Measurements from ENCODE around the gene FOXF1. TPM values are rescaled to one million over a fixed set of nuclear protein-coding genes. Genes with fewer than 3 reads are reported as not detected.

The FOXF1 gene
- total RNA-seq, 6 donors from 2014 or later: 6.3 to 73.6 (median 24.5) TPM

DNA sequence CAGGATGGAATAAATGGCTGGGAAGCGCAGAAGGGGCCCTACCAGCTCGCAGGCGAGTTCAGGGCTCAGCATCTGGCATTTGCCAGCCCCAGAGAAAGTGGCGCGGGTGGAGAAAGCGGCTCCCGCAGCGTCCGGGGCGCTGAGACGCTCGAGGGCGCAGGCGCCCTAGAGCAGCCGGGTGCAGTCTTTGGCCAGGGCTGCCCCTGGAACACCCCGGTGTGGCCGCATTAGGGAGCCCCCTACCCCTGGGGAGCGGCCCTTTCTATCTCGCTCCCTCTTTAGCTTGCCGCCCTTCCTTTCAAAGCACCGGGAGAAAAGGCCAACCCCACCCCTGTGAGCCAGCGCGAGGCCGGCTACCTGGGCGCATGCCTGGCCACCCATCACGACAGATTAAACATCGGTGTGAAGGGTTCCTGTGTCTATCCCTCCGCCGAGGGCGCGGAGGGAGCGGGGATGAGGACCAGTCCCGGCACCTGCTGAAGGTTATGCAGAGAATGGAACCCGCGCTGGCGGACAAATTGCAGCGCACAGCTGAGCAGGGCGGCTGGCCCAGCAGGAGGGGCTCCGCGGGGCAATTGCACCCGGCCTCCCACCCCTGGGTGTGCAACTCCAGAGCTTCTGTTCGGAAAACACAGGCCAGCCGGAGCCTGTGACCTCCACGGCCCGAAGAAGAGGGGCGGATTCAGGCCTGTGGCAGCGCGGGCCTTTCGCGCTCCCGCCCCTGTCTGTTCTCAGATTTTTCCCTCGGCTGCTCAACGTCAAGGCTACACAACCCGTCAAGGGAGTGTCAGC lies 15.6 kb upstream of the FOXF1 start:
- peaks cover 0 to 43% (median 17%) of the 10 kb centered on the region in 4 donors for H3K27me3 ChIP-seq
- peak overlapping the region in 3 of 4 donors; percentile 0 to 66 (median 43) for H3K4me3 ChIP-seq
- H3K9me3 ChIP-seq: peaks cover 0 to 2% (median 0%) of the 10 kb centered on the region in 4 donors
- H3K36me3 ChIP-seq: peaks cover 0 to 8% (median 0%) of the 10 kb centered on the region in 4 donors
- 17 to 29% methylated on average over 39 to 50 of the region's 54 CpGs for WGBS, 2 donors
- TF ChIP-seq POLR2A (IDR thresholded peaks at IDR 0.05) (no peak), POLR2AphosphoS5 (IDR thresholded peaks at IDR 0.05) (no peak), EP300 (IDR thresholded peaks at IDR 0.05) (no peak)
- TF ChIP-seq, protein P1, sequence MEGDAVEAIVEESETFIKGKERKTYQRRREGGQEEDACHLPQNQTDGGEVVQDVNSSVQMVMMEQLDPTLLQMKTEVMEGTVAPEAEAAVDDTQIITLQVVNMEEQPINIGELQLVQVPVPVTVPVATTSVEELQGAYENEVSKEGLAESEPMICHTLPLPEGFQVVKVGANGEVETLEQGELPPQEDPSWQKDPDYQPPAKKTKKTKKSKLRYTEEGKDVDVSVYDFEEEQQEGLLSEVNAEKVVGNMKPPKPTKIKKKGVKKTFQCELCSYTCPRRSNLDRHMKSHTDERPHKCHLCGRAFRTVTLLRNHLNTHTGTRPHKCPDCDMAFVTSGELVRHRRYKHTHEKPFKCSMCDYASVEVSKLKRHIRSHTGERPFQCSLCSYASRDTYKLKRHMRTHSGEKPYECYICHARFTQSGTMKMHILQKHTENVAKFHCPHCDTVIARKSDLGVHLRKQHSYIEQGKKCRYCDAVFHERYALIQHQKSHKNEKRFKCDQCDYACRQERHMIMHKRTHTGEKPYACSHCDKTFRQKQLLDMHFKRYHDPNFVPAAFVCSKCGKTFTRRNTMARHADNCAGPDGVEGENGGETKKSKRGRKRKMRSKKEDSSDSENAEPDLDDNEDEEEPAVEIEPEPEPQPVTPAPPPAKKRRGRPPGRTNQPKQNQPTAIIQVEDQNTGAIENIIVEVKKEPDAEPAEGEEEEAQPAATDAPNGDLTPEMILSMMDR (IDR thresholded peaks at IDR 0.05): no peak
- DNase-seq (peak in 1 of 2 donors; percentile 66), ATAC-seq (ENCODE audit: low FRiP score in 2 of 2) (no peak)
- peak overlapping the region; percentile 77 to 97 (median 87) for H3K27ac ChIP-seq
- H3K4me1 ChIP-seq: peaks cover 0 to 39% (median 17%) of the 10 kb centered on the region in 4 donors

DNA sequence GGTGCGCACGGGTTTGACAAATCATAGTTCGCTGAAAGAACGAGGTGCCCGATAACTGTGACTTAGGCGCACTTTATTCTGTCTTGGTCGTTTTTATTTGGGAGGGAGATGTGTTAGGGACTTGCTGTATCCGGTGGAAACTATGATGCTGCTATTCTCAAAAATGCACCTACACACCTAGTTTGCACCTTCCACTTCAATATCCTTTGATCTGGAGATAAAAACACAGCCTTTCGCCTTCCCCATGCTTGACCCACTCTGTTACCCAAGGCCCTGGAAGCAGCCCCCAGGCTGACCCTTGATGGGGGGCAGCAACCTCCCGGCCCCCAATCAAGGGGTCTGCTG lies 15.0 kb upstream of the FOXF1 start:
- peaks cover 0 to 2% (median 0%) of the 10 kb centered on the region in 4 donors for H3K36me3 ChIP-seq
- H3K27me3 ChIP-seq: peaks cover 0 to 48% (median 19%) of the 10 kb centered on the region in 4 donors
- ATAC-seq (ENCODE audit: low FRiP score in 2 of 2) (no peak), DNase-seq (no peak)
- 21 to 51% methylated on average over 10 of the region's 10 CpGs for WGBS, 2 donors
- H3K9me3 ChIP-seq: no peaks in the 10 kb centered on the region
- no peak for TF ChIP-seq POLR2AphosphoS5 (IDR thresholded peaks at IDR 0.05)
- TF ChIP-seq, protein P1 (IDR thresholded peaks at IDR 0.05): no peak
- no peak for TF ChIP-seq EP300 (IDR thresholded peaks at IDR 0.05)
- no peak for TF ChIP-seq POLR2A (IDR thresholded peaks at IDR 0.05)
- H3K4me3 ChIP-seq: peak overlapping the region in 2 of 4 donors; percentile 43 to 66
- peak overlapping the region; percentile 77 to 97 (median 87) for H3K27ac ChIP-seq
- H3K4me1 ChIP-seq: peaks cover 0 to 39% (median 17%) of the 10 kb centered on the region in 4 donors

DNA sequence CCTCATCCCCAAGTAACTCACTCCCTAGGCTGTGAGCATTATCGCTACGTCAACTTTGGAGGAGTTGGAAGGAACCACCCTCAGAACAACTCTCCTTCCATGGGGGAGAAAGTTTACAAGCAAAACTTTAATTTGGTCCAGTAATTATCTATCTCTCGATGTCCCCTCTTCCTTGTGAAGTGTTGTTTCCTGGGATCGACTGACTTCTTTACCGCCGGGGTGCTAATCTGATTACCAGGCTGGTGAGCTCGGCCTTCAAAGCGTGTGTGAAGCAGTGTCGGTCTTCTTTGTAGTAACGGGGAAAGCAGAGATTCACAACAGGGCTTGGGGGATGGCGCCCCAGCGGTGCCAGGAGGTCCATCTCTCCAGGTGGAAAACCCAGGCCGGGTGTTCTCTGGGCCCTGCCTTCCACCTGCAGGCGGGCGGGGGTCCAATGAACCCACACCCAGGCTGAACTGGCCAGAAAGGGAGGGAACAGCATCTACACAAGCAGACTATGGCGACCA lies 14.5 kb upstream of the FOXF1 start:
- ATAC-seq (ENCODE audit: low FRiP score in 2 of 2): no peak
- no peak for DNase-seq
- peak overlapping the region; percentile 1 to 66 (median 32) for H3K4me3 ChIP-seq

DNA sequence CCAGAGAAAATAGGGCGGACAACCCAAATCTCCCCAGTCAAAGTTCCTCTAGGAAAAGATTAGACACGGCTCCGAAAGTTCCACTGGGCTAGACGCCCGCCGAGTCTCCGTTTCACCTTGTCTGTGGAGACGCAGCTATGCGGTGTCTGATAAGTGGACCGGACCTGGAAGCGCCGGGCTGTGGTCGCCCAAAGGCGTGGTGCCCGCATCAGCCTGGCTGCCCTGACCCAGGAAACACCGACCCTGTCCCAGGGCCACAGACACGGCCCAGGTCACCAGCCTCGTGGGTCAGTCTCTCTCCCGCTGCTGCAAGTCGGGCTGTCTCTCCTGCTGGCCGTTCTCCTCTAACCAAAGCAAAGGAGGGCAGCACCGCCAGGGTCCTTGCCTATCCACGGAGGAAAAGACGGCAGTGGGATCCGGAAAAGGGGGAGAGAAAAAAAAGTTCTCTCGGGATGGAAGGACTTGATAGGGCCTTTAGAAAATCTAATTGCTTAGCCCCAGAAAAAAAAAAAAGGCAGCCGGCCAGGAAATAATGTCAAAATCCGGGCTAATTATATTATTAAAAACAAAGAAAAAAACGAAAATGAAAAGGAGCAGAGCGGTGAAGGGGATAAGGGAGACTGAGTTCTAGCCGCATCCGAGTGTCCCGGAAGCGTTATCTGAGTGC lies 13.9 kb upstream of the FOXF1 start:
- H3K27me3 ChIP-seq: peaks cover 0 to 51% (median 24%) of the 10 kb centered on the region in 4 donors
- H3K4me3 ChIP-seq: peak overlapping the region; percentile 22 to 66 (median 34)
- no peaks in the 10 kb centered on the region for H3K9me3 ChIP-seq
- DNase-seq: peak in 1 of 2 donors; percentile 71
- H3K36me3 ChIP-seq: no peaks in the 10 kb centered on the region
- H3K4me1 ChIP-seq: peaks cover 0 to 39% (median 15%) of the 10 kb centered on the region in 4 donors
- no peak for TF ChIP-seq POLR2AphosphoS5 (IDR thresholded peaks at IDR 0.05)
- no peak for TF ChIP-seq POLR2A (IDR thresholded peaks at IDR 0.05)
- no peak for TF ChIP-seq EP300 (IDR thresholded peaks at IDR 0.05)
- TF ChIP-seq, protein P1 (IDR thresholded peaks at IDR 0.05): no peak
- WGBS, 2 donors: 19% methylated on average over 19 to 22 of the region's 34 CpGs
- peak overlapping the region; percentile 77 to 97 (median 87) for H3K27ac ChIP-seq
- no peak for ATAC-seq (ENCODE audit: low FRiP score in 2 of 2)

More for the DNA sequence above, 14.5 kb upstream of the FOXF1 start:
- Histone ChIP-seq H3K4me1 (peaks cover 0 to 39% (median 16%) of the 10 kb centered on the region in 4 donors), H3K27ac (peak overlapping the region; percentile 77 to 97 (median 87)), H3K9me3 (no peaks in the 10 kb centered on the region), H3K36me3 (no peaks in the 10 kb centered on the region), H3K27me3 (peaks cover 0 to 49% (median 22%) of the 10 kb centered on the region in 4 donors)
- TF ChIP-seq, protein P1 (IDR thresholded peaks at IDR 0.05): no peak
- TF ChIP-seq POLR2A (IDR thresholded peaks at IDR 0.05) (no peak), POLR2AphosphoS5 (IDR thresholded peaks at IDR 0.05) (no peak), EP300 (IDR thresholded peaks at IDR 0.05) (no peak)
- 10 to 32% methylated on average over 9 to 16 of the region's 16 CpGs for WGBS, 2 donors

Measured in upper lobe of left lung (tissue), 6 donors.